Renal cortical epithelial cell (primary cell): ENCODE data around the gene PICALM. TPM values are rescaled to one million over a fixed set of nuclear protein-coding genes. Genes with fewer than 3 reads are reported as not detected.
A peak's percentile ranks its signal among the peaks of the same experiment; 100 is the strongest.
"Not testable (repeated sequence)": the region's sequence is repeated elsewhere in the genome, so short reads cannot be mapped to it uniquely, and the experiment has no call there.

Experiments used
- DNase-seq: peaks from one replicate; pipeline ENCODE4 v3.0.0-alpha.2; 2011; ENCODE audit warnings: low read depth
- total RNA-seq: library from RNA; depleted of rRNA; stranded (reverse); fragments of >200 nt; gene quantifications from 2 replicates; pipeline ENCODE4 v1.2.3, GENCODE V29; 2014

Gene PICALM
- total RNA-seq, 1 donor from 2014 or later = 580 TPM

DNA sequence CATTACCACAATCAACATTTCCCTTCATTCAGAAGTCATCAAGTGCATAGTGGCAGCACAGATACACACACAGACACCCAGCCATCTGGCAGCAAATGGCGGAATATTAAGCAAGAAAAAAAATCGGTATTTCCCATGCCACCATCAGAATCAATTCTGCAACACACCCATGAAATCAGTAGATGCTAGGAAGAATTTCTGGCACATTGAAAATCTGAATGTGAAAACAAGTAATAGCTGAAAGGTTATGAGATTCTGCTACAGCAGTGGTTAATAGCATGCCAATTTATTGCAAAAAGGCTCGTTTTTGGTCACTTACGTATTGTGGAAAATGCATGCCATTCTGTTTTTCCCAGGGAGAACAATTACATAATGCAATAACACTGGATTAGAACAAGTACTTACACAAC, 91.1 kb downstream of the PICALM start:
- no peak for DNase-seq

DNA sequence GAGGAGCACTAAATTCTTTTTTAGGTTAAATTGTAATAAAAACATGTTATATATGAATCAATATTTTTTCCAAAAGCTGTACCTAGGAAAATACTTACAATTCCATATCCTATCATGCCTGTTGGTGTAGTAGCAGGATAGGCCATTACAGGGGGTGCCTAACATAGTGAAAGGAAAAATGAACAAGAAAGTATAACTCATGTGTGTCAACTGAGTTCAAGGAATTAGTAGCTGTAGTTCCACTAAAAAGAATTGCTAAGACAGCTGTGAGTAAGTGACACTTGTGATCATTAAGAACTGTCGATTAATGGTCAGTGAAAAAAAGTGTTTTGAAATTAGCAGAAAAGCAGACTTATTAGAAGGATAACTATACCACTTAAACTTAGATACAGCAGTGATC, 92.4 kb downstream of the PICALM start:
- DNase-seq = no peak

DNA sequence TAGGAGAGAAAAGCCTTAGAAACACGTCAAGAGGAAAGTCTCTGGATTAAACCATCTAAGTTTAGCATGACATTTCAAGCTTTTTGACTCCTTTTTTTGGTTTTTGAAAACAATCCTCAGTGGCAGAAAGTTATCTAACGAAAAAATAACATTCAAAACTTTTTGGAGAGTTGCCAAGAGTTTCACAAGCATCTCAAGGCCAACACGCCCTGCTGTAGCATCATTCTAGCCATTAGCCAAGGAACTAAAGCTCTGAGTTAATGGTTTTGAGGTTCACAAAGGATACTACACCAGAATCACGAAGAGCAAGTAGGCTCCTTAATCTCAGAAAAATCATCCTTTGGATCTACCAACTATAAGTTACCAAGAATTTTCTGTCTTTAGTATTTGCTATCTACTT, 94.8 kb downstream of the PICALM start:
- no peak for DNase-seq

DNA sequence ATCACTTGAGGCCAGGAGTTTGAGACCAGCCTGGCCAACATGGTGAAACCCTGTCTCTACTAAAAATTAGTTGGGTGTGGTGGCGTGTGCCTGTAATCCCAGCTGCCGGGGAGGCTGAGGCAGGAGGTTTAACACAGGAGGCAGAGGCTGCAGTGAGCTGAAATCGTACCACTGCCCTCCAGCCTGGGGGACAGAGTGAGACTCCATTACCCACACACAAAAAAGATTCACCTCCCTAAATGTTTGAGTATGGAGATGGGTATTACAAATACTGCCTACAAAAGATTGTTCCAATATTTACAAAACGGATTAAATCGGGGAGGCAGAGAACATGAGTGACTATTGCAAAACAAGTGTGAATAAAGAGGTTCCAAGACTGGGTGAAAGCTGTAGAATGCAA, 98.3 kb downstream of the PICALM start:
- DNase-seq = no peak

DNA sequence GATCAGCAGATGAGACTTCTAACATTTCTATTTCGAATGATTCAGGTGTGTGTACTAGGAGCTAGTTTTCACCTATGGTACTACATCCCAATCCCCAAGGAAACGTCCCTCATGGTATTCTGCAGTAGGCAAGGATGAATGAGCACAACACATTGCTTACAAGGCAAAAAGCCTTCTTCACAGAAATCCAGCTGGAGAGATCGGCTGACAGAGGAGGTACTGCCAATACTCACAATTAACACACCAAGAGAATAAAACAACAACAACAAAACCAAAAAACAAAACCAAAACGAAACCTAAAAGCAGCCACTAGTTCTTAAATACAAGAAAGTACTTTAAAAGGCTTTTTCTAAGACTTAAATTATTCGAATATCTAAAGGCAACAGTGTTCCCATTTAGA, 101.4 kb downstream of the PICALM start:
- DNase-seq = no peak

DNA sequence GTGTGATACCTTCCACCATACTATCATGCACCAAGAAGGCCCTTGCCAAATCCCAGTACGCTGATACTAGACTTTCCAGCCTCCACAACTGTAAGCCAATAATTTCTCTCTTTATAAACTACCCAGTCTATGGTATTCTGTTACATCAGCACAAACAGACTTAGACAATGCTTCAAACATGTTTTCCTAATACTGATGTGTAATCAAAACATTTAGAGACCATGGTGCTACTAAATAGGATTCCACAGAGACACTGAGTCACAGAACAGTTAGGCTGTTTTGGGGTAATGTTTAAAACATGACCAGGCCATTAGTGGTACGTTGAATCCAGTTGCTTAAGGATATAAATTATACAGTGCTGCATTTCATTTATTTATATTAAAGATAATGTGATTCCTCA, 103.7 kb downstream of the PICALM start:
- DNase-seq = no peak

DNA sequence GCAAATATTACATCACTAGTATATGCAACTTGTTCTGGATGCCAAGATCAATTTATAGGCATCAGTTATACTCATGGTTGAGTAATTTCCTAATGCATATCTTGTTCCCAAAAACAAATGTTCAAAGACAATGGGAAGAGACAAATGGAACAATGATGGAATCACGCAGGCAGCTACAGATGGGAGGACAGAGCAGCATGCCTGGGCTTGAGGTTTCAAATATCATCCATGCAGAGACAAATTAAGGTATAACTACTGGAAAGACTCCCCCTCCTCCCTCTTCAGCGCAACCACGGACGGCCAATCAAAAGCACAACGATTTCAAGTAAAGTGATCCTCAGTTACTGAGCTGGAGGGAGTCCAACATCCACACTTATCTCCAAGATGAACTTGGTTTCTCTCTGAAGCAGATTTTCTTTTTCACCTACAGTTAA, 106.9 kb downstream of the PICALM start:
- no peak for DNase-seq

DNA sequence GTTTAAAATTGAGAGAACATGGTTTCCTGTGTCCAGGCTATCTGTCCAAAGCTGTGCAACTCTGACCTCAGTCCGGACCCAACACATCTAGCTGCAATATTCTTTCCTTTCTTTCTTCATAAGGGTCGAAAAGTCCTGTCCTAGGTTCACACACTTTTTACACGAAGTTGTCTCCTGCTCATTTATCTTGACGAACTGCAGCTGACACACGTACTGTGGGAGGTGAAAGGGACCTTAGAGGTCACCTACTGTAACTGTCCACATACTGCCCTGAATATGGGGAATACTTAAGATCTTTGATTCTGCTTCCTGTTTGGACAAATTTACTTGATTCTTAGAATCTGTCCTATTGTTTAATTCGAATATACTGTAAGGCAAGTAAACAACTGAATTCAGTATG, 107.8 kb downstream of the PICALM start:
- no peak for DNase-seq

DNA sequence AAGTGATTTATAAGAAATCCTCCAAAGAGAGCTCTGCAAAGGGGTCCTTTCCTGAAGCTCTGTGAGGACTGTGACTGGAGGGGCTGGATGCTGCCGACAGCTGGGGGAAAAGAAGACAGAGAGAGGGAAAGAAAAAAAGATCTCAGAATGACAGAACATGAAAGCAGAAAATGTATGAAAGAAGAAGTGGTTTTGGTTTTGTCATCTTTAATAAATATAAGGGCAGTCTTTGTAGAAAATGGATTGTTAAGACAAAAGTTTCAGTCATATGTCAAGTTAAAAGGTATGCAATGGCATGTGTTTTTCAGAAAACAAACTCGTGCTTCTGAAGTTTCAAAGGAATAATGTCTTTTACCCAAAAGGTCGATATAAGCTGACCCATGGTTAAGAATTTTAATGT, 108.2 kb downstream of the PICALM start:
- DNase-seq = no peak

DNA sequence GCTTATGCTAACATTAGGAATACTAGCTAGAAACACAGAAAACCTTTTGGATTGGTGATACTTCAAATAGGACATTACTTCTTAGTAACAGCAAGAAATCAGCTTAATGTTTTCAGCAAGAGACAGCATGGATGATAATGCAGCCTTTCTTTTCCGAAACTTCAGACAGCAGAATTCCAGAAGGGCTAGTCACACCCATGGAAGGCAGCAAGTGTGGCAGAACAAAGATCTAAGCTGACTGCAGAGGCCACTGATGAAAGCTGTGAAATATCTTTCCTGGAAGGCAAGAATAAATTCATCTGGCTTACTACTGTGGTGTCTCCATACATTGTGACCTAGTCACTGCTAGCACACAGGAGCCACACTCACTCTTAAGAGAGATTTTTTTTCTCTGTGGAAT, 113.4 kb downstream of the PICALM start:
- DNase-seq = no peak

DNA sequence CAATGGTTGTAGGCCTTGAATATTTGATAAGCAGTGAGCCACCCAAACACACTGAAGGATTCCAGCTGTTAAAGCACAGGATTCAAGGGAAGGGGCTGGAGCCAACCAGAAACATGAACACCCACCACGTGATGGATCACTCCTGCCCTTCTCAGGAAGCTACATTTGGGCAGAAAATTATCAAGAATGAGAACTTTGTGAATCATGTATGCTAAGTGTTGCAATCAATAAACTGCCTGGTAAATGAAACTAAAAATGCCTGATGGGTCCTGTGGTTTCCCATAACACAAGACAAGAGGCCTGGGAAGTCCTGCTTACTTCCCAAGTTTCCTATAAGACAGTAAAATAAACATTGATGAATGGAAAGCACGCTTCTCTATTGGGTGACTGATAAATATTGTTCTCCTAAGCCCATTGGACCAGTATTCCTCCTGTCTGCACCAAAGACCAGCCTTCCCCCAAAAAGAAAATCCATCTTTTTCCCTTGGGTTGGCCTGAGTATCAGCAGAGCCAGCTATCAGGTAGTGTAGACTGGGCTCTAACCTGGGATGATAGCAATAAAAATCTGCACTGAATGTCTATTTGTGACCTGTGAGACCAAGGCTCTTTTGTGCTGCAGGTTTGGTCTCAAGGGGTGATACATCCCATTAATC, 115.3 kb downstream of the PICALM start:
- no peak for DNase-seq

DNA sequence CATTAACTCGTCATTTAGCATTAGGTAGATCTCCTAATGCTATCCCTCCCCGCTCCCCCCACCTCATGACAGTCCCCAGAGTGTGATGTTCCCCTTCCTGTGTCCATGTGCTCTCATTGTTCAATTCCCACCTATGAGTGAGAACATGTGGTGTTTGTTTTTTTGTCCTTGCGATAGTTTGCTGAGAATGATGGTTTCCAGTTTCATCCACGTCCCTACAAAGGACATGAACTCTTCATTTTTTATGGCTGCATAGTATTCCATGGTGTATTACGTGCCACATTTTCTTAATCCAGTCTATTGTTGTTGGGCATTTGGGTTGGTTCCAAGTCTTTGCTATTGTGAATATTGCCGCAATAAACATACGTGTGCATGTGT, 116.8 kb downstream of the PICALM start:
- not testable (repeated sequence) for DNase-seq

DNA sequence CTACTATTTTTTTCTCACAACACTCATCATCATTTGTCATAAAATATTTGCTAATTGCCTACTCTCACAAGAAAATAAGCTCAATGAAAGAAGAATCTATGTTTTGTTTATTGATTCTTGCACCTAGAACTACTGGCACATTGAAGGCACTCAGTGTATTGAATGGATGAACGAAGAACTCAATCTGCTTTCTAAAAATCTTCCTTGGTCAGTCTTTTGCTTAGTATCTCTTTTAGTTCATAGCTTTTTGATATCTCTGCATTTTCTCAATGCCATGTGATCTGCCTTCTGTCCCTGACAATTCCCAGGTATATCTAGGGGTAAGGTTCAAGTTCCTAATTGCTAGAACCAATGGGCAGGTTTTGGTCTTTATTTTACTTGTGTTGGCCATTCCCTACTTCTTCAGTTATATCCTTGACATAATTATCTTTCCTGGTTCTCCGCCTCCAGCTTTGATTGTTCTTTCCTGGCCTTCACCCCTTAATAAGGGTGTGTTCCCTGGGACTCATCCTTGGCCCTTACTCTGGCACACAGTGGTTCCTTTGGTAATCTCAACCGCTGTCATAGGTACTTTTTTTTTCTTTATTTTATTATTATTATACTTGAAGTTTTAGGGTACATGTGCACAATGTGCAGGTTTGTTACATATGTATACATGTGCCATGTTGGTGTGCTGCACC, 117.3 kb downstream of the PICALM start:
- no peak for DNase-seq

DNA sequence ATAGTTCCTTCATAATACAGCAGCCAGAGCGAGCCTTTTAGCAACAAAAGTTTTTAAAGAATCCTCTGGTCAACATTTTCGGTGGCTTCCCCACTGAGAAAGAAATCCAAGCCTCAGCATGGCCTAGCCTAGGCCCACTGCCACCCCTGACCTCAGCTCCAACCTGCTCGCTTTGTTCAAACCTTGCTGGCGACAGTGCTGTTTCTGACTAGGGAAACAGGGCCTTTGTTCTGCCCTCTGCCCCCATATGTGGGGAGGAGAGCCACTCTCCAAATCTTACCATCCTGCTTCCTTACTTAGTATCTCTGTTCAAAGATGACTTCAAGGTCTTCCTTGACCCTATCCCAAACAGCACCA, 117.9 kb downstream of the PICALM start:
- no peak for DNase-seq

DNA sequence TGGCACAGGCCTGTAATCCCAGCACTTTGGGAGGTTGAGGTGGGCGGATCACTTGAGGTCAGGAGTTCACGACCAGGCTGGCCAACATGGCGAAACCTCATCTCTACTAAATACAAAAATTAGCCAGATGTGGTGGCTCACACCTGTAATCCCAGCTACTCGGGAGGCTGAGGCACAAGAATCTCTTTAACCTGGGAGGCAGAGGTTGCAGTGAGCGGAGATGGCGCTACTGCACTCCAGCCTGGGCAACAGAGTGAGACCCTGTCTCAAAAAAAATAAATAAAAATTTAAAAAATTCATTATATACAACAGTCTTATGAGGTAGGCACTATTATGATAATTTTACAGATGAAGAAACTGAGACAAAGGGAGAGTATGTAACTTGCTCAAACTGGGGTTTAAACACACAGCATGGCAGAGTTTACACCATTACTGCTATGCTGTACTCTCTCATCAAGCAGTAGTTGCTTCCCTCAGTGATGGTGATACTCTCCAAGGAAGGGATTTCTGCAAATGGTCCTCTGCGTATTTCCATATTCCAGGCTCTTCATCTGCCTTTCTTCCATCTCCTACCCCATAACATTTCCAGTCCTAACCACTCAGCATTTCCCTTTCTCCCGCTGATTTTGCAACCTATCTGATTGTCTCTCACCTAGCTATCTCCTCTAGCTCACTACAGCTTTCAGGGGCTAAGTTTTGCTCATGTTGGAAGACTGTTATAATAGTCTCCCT, 118.4 kb downstream of the PICALM start:
- no peak for DNase-seq

DNA sequence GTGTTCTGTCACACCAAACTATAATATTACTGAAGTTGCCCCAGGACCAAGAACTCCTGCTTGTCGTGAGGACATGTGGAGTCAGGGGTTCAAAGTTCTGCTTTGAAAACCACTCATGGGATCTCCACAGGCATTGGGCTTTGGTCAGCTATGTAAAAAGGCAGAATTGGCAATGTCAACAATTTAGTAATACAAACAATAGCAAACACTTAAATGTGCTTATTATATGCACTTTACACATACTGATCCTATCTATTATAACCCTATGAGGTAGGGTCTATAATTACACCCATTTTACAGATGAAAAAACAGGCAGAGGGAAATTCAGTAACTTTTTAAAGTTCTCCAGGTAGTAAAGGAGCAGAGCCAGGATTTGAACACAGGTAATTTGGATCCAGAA, 119.1 kb downstream of the PICALM start:
- no peak for DNase-seq

DNA sequence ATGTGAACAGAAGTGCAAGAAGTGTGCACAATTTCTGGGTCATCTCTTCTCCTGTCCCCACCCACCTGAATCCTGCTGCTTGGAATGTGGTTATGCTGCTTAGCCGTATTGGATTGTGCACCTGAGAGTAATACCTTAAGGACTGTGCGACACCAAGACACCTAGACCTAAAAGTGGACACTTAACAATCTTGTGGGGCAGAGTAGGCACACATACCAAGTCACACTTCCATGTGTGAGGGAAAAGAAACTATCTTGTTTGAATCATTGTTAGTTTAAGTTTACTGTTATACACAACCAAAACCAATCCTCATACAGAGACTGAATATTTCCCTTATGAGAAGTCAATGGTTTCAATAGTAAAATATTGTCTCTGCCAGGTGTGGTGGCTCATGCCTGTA, 120.0 kb downstream of the PICALM start:
- DNase-seq = no peak

DNA sequence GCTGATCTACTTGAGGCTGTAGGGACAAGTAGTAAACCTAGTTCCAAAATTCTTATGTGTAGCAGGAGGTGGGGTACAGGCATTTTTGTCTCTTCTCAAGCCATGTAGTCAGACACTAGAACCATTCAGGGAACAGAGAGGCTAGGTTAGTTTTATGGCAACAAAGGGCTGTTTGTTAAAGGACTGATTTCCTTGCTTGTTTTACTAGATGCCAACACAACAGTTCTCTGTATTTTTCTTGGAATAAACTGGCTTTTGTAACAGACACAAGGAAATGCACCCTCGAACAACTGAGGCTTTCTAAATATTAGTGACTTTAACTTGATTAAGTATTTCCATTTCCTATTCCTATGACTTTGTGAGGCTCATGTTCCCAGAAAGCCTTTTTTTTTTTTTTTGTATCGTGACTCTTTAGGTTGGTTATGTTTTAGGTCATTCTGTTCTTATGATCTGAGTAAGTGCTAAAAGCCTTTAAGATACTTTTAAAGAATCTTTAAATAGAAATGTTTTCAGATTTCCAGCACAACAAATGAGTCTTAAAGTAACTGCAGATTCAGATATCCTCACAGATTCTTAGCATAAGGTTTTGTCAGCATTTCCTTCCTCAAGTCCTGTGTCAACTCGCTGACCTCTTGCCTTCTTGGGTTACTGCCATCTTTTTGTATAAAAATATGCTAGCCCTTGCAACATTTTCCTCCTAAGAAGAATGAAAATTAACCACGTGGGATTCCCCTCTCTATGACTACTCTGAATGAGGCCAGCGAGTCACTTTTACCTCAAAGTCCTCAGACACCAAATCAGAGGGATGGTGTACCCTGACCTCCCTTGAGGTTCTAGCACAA, 121.2 kb downstream of the PICALM start:
- peak; percentile 91 for DNase-seq

DNA sequence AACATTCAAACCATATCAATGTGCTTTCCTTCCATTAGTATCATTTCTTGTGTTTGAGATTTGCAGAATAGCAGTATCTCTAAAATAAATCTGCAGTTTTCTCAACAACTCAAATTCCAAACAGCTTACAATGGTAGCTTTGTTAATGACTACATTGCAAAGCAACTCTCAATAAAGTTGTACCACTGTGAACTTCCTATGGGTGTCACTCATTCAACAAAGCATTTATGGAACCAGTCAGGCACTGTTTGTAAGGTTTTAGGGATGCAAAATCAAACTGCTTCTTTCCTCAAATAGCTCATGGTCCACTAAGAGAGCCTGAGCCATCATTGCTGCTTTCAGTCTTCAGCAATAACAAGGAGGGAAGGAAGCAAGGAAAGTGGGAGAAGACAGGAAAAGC, 122.7 kb downstream of the PICALM start:
- no peak for DNase-seq

DNA sequence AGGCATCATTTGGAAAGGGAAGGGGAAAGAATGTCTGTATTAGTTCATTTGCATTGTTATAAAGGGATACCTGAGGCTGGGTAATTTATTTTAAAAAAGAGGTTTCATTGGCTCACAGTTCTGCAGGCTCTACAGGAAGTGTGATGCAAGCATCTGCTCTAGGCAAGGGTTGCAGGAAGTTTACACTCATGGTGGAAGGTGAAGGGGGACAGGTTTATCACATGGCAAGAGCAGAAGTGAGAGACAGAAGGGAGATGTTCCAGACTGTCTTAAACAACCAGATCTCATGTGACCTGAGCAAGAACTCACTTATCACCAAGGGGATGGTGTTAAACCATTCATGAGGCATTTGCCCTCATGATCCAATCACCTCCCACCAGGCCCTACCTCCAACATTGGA, 123.1 kb downstream of the PICALM start:
- DNase-seq = no peak

DNA sequence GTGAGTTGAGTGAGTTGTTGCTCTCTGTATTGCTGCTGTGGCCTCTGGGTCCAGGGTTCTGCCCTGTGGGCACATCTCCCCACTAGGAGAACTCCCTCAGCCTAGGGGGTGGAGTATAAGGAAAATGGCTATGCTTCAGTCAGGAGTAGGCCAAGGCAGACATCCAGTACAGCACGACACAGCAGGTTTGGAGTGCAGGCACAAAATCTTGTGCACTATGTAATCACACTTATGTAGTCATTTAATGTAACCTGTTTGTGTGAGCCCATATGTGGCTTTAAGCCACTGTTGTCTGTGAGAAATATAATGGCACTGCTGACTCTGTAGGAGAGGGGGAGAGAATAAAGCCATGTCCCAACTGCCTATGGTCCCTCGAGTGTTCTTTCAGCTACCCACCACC, 123.6 kb downstream of the PICALM start:
- DNase-seq = no peak

DNA sequence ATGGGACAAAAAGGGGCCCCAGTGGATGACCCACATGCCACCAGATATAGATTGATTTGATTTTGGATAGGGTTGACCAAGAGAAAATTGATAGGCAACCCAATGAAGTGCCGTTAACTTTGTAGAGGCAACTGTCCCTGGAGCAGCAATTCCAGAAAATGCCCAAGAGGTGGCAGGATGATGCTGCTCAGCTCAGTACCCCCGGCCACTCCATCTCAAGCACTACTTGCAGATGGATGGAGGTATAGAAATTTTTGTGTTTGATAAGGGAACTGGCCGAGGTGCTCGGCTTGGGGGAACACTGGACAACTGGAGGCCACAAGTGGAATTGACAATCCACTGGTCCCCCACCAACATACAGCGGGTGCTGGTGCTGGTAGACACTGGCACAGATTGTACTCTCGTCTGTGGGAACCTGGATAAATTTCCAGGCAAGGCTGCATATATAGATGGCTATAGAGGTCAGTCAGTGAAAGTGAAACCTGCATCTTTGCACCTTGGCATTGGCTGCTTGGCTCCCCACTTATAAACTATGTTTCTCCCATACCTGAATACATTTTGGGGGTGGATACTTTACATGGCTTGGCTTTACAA, 127.4 kb downstream of the PICALM start:
- peak; percentile 50 for DNase-seq
